ENCODE measurements around the gene LSP1. TPM values are rescaled to one million over a fixed set of nuclear protein-coding genes. Genes with fewer than 3 reads are reported as not detected.

Gene LSP1
- total and polyA plus RNA-seq, 4 donors = 5.0 to 7.7 (median 5.7) TPM

- H3K9ac ChIP-seq (ENCODE audit: low read depth in 1 of 2, low read length in 2 of 2) = no peak overlapping the region
- H3K4me3 ChIP-seq (ENCODE audit: low read depth in 1 of 3, low read length in 3 of 3) = no peak overlapping the region
- no peaks in the 10 kb centered on the region for H3K36me3 ChIP-seq (ENCODE audit: control insufficient read depth in 4 of 4, insufficient read depth in 3 of 4, low read depth in 1 of 4, low read length in 3 of 4)
- no peaks in the 10 kb centered on the region for H3K9me3 ChIP-seq (ENCODE audit: control insufficient read depth in 4 of 4, low read length in 3 of 4)
- DNase-seq (ENCODE audit: low spot score) = no peak
- H3K27me3 ChIP-seq (ENCODE audit: control insufficient read depth in 4 of 4, insufficient read depth in 4 of 4, low read length in 3 of 4) = no peaks in the 10 kb centered on the region
- no peak for TF ChIP-seq JUND (IDR thresholded peaks at IDR 0.05)
- TF ChIP-seq FOXA1 (IDR thresholded peaks at IDR 0.05) = no peak
- TF ChIP-seq TAF1 (conservative IDR thresholded peaks at IDR 0.05) = no peak
- TF ChIP-seq EGR1 (IDR thresholded peaks at IDR 0.05; ENCODE audit: low read depth in 2 of 2) = no peak
- no peak for TF ChIP-seq ZBTB33 (IDR thresholded peaks at IDR 0.05)
- no peak for TF ChIP-seq RXRA (IDR thresholded peaks at IDR 0.05)
- no peak for TF ChIP-seq HNF4A (conservative IDR thresholded peaks at IDR 0.05)
- TF ChIP-seq SP1 (IDR thresholded peaks at IDR 0.05) = no peak
- no peak for TF ChIP-seq ATF3 (IDR thresholded peaks at IDR 0.05)
- no peak for TF ChIP-seq YY1 (IDR thresholded peaks at IDR 0.05)
- no peak for TF ChIP-seq CTCF (IDR thresholded peaks at IDR 0.05; ENCODE audit: low read depth, low read length, missing input control)
- TF ChIP-seq HNF4G (IDR thresholded peaks at IDR 0.05) = no peak
- TF ChIP-seq FOXA2 (IDR thresholded peaks at IDR 0.05) = no peak
- no peak for TF ChIP-seq MAX (IDR thresholded peaks at IDR 0.05)
- peak overlapping the region; percentile 44 to 50 for H3K27ac ChIP-seq (ENCODE audit: low read depth in 1 of 2, low read length in 2 of 2)
- 84% methylated on average over 1 of the region's 1 CpG for WGBS
- H3K4me1 ChIP-seq (ENCODE audit: control insufficient read depth in 4 of 4, insufficient read depth in 4 of 4, low read length in 3 of 4) = peaks cover 0 to 6% (median 3%) of the 10 kb centered on the region in 4 donors
These were observed 7.8 kb upstream of the LSP1 start for GRCh38 chr11:1845095-1845429.

- no peaks in the 10 kb centered on the region for H3K9me3 ChIP-seq (ENCODE audit: control insufficient read depth in 4 of 4, low read length in 3 of 4)
- TF ChIP-seq TAF1 (conservative IDR thresholded peaks at IDR 0.05) (no peak), YY1 (IDR thresholded peaks at IDR 0.05) (no peak), HNF4A (conservative IDR thresholded peaks at IDR 0.05) (no peak), FOXA1 (IDR thresholded peaks at IDR 0.05) (no peak), JUND (IDR thresholded peaks at IDR 0.05) (no peak), NR2F2 (IDR thresholded peaks at IDR 0.05) (no peak), MAX (IDR thresholded peaks at IDR 0.05) (no peak), SP1 (IDR thresholded peaks at IDR 0.05) (no peak), EGR1 (IDR thresholded peaks at IDR 0.05; ENCODE audit: low read depth in 2 of 2) (no peak), REST (IDR thresholded peaks at IDR 0.05) (no peak), RXRA (IDR thresholded peaks at IDR 0.05) (no peak), CTCF (IDR thresholded peaks at IDR 0.05; ENCODE audit: low read depth, low read length, missing input control) (no peak)
- H3K4me1 ChIP-seq (ENCODE audit: control insufficient read depth in 4 of 4, insufficient read depth in 4 of 4, low read length in 3 of 4) = peaks cover 0 to 4% (median 3%) of the 10 kb centered on the region in 4 donors
- 82% methylated on average over 21 of the region's 21 CpGs for WGBS
- DNase-seq (ENCODE audit: low spot score) = no peak
- H3K27me3 ChIP-seq (ENCODE audit: control insufficient read depth in 4 of 4, insufficient read depth in 4 of 4, low read length in 3 of 4) = no peaks in the 10 kb centered on the region
- H3K4me3 ChIP-seq (ENCODE audit: low read depth in 1 of 3, low read length in 3 of 3) = no peak overlapping the region
- no peak overlapping the region for H3K27ac ChIP-seq (ENCODE audit: low read depth in 1 of 2, low read length in 2 of 2)
- no peak overlapping the region for H3K9ac ChIP-seq (ENCODE audit: low read depth in 1 of 2, low read length in 2 of 2)
- H3K36me3 ChIP-seq (ENCODE audit: control insufficient read depth in 4 of 4, insufficient read depth in 3 of 4, low read depth in 1 of 4, low read length in 3 of 4) = no peaks in the 10 kb centered on the region
These were observed 7.1 kb upstream of the LSP1 start for GRCh38 chr11:1845561-1846452.

All from liver (tissue), 9 donors.